GM21576 (cell line): ENCODE measurements around the gene HSPG2.

ENCODE experiments used
- ATAC-seq: cut with Tn5 transposase; IDR thresholded peaks from one replicate; pipeline ENCODE4 v1.9.1; 2021; ENCODE audit warnings: mild to moderate bottlenecking, moderate library complexity; ENCODE audit not compliant: unreplicated experiment

The HSPG2 gene

DNA sequence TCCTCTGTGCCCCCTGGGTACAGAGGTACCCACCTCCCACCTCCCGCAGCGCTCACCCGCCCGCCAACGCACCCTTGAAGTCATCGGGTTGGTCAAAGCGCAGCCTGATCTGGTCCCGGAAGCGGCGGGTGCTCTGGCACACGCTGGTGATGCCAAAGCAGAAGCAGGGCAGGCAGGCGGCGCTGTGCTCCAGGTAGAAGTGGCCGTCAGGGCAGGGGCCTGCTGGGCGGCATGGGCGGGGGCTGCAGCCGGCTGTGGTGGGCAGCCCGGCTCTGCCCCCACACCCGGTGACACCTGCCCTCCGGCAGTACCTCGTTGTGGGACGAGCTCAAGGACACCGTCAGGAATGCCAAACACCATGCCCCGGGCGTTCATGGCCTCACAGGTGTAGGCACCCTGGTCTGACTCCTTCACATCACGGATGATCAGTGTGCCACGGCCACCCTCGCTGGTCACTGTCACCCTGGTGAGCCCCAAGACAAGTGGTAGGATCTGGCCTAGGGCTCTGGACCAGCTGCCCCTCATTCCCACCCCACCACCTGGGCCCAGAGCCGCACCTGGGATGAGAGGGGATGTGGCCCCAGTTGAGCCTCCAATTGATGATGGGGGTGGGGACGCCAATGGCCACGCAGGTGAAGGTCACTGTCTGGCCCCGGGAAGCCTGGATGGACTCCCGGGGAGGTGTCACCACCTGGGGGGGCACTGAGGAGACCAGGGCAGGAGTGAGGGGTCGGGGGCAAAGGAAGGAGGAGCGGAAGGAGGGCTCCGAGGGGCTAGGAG lies 52.5 kb downstream of the HSPG2 start:
- ATAC-seq = no peak

DNA sequence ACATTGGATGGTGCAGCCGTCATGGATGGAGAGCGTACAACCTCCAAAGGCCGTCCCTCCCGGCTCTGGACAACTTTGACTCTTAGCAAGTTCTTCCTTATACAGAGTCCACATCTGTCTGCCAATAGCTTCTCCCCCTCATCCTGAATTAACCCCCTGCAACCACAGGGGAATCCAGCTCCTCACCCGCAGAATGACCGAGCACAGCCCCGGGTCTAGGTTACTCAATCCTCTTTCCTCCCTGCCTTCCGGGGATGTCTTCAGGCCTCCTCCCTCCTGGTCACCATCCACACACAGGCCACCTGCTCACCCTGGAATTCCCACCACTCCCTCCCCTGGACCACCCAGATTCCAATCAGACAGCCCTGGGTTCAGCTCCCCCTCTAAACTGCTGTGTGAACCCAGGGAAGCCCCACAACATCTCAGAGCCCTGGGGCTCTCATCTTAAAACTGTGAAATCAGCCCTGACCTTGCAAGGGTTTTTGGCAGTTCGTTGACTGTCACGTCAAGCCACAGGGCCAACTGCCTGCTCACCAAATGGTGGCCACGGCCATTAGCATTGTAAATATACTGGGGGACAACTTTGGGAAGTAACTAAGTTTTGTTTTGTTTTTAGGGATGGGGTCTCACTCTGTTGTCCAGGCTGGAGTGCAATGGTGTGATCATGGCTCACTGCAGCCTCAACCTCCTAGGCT lies 54.2 kb downstream of the HSPG2 start:
- no peak for ATAC-seq

DNA sequence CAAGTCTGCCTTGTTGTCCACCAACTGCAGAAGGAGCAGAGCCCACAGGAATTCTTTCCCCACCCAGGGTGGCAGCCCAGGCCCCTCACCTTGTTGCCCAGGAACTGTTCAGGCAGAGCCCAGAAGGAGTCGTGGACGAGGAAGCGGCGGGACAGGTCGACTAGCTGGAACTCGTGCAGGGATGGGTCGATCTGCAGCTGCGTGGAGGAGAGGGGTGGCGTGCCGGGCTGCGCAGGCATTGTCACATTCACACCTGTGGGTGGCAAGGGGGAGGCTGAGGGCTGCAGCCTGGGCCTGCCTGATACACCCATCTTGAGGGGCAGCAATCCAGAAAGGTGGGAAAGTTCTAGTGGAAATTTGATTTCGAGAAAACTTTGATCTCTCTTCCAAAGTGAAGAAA lies 55.9 kb downstream of the HSPG2 start:
- no peak for ATAC-seq

DNA sequence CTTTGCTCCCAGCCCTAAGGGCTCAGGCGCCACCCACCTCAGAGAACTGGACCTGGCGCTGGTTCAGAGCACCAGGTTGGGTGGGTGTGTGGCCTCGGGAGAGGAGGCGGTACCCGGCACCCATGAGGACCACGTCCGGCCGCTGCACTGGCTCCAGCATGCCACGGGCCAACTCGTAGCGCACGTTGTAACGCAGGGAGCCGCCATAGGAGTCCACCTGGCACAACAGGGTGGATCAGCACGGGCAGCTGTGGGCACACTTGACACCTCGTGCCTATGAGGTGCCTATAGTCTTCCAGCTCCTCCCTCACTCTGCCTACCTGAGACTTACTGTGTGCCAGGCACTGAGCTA lies 56.5 kb downstream of the HSPG2 start:
- ATAC-seq = no peak

DNA sequence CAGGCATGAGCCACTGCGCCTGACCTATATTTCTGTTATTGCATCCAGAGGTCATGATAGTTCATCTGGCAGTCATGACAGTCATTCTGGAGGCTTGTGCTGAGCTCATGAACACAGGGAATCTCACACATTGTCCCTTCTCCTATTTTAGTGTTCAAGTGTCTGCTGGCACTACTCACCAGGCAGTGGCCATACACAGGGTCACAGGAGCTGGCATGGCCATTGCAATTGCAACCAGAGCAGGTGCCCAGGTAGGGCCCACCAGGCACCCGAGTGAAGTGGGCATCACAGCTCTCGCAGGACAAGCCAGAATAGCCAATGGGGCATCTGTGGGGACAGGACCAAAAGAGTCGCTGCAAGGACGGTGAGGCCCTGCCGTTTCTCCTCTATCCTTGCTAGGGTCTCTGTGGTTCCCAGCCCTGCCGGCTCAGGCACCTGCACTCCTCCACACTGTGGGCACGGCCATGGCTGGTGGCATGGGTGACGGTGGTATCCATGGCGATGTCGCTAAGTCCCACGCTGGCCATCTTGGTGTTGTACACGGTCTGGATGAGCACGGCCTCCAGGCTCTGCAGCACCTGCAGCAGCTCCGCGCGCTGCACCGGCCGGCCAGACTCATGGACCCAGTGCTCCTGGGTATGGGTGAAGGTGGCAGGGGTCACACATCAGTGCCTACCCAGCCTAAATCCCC lies 57.0 kb downstream of the HSPG2 start:
- ATAC-seq = no peak

DNA sequence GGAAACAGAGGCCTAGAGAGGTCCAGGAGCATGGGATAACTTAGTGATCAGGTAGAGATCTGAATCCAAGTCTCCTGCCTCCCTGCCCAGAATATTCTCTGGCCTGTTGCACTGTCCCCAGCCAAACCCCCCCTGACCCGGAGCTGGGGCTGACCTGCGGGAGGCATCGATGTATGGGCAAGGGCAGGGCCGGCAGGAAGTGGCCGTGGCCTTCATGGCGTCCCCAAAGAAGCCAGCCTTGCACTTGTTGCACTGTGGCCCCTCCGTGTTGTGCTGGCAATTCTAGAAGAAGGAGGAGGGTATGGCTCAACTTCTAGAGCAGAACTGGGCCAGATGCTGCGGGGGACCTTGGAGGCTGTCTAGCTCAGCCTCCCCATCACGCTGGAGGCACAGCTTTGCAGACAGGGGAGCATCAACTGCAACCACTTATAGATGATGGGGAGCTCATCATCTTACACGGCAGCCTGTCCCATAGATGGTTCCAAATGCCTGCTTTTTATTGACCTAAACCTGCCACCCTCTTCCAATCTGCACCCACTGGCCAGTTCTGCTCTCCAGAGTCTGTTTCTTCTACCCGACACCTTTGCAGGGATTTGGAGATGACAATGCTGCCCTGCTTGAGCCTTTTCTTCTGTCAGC lies 58.2 kb downstream of the HSPG2 start:
- ATAC-seq = no peak

DNA sequence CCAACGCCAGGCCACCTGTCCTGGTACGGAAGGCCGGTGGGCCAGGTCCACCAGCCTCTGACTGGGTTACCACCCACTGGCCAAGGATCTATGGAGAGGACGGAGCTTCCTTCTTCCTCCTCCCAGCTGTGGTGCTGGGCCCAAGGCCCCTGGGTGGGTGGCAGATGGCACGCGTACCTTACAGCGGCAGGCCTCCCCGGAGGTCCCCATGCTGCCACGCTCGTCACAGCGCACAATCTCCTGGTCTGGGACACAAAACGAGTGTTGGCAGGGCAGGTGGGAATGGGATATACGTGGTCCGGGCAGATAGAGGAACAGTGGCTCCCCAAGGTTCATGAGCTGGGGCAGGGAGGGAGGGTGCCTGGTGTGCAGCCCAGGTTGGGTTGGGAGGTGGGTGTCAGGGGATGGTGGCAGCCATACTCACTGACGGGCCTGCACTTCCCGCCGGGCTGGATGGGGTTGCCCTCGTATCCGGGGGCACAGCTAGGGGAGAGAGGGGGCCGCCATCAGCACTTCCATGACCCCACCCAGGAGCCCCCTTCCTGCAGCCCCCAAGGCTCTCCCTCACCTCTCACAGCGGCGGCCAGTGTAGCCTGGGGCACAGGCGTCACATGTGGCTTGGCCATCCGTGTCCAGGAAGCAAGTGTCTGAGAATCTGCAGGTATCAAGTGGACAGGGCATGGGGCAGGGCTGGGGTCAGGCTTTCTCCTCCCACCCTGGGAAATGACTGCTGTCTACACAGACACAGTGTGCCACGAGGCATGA lies 58.9 kb downstream of the HSPG2 start:
- no peak for ATAC-seq

DNA sequence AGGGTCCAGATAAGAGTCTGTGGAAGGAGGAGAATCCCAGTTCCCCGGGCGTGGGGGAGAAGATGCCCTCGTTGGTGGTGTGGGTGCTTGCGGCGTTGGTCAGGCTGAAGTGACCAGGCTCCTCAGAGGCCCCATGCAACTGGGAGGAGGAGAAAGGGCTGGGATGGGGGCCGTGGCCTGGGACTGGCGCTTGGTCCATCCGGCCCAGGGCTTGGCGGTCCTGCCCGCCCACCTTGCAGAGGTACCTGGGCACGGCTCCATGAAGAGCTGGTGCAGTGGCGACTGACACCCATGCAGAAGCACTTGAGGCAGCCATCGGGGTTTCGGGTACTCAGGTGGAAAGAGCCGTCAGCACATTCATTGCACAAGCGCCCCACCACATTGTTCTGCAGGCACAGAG lies 60.8 kb downstream of the HSPG2 start:
- no peak for ATAC-seq

DNA sequence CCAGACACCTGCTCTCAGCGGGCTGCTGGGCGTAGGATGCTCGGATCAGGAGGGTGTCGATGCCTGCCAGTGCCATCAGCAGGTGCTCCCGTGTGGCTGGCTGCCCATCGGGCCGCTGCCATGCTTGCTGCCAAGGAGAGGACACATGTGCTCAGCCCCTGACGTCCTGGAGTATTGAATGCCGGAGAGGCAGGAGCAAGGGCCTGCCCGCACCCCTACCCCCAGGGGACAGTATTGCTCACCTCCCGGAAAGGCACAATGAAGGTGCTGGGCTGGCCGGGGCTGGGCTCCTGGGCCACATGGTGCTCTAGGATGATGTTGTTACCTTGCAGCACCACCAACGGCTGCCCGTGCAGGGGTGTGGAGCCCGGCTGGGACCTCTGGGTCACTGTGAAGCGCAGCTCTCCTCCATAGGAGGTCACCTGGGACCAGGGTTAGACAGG lies 61.5 kb downstream of the HSPG2 start:
- ATAC-seq = no peak

DNA sequence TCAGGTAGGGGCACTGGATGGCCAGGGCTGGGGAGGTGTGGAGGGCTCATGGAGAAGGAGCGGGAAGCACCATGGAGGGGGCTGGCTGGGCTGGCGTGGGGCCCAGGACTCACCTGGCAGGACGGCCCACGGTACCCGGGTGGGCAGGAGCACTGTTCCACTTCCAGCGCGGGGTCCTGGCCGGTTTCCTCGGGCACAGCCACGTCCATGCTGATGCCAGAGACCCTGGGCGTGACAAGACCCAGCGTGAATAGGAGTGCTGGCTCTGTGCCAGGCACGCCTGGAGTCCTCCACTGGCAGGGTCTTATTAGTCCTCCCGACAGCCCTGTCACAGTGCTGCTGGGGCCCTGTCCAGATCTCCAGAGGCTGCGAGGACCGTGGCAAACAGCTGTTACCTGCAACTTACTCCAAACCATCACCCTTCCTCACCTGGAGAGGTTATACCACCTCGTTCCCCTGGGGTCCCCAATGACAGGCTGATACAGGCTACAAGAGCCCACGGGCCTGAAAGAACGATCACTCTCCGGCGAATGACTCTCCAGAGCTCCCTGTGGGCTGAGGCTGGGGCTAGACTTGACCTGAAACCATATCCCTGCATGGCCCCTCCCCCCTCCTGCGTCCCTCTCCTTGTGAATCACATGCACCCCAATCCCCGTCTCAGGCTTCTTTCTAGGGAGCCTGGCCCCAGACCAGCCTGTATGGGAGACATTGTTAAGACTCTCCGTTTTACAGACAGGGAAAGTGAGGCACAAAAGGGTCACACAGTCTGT lies 62.1 kb downstream of the HSPG2 start:
- ATAC-seq = no peak

DNA sequence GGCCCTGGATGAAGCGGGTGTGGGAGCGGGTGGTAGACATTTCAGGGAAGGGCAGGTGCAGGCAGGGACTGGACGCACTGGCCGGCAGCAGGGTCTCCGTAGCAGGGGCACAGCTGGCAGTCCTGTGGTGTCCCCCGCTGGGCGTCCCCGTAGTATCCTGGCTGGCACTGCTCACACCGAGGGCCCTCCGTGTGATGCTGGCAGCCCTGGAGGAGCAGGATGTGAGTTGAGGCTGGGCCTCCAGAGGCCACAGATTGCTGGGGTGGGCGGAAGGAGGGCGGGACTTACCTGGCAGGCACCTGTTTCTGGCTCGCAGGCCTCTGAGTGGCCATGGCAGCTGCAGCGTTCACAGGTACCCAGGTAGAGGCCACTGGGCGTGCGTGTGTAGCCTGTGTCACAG lies 62.8 kb downstream of the HSPG2 start:
- ATAC-seq = no peak

DNA sequence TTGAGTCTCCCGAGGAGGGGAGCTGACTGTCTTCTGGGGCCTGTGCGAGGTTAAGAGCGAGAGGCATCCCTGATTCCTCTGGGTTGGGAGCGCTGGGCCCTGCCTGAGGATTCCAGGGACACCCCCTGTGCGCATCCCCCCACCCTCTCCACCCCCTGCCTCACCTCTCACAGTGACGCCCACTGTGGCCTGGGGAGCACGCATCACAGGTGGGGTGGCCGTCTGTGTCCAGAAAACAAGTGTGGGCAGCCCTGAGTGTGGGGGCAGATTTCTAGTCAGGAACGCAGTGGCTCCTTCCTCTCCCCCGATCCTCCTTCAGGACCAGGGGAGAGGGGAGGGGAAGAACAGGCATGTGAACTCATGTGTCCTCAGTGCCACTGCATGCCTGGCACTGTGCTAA lies 63.3 kb downstream of the HSPG2 start:
- ATAC-seq = no peak

DNA sequence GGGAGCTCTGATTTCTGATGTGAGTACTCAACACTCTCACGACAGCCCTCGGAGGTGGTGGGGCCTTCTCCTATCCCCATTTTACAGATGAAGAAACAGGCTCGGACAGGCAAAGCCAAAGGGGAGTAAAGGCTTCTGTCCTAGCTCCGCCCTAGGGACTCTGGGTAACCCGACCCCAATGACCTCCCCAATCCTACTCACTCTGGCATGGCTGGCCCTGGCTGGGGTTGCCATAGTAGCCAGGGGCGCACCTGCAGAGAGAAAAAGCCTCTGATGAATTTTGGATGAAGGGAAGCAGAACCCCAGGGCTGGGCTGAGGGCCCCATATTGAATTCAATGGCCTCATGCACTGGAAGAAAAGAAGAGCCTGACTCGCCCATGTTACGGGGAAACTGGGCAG lies 63.9 kb downstream of the HSPG2 start:
- no peak for ATAC-seq

DNA sequence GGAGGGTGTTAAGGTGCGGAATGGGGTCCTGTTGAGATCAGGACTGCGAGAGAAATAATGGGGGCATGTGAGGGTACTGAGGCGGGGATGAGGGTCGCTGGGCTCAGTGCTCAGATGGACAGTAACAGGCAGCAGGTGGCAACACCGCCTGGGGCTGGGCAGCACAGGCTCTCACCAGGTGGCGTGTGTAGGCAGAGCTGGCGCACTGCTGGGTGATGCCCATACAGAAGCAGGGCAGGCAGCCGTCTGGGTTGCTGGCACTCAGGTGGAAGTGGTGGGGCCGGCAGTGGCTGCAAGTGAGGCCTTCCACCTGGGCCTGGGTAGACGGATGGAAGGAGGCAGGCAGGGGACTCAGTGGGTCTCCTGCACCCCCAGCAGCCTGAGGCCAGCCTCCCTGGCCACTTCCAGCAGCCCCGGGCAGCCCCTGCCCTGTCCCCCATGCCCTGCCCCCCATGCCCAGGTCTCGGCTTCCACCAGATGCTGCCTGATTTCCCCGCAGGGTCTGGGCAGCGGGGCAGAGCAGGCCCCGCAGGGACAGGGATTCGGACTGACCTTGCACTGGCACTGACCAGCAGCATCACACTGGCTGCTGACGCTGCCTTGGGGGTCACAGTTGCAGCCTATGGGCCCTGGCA lies 64.5 kb downstream of the HSPG2 start:
- ATAC-seq = no peak

DNA sequence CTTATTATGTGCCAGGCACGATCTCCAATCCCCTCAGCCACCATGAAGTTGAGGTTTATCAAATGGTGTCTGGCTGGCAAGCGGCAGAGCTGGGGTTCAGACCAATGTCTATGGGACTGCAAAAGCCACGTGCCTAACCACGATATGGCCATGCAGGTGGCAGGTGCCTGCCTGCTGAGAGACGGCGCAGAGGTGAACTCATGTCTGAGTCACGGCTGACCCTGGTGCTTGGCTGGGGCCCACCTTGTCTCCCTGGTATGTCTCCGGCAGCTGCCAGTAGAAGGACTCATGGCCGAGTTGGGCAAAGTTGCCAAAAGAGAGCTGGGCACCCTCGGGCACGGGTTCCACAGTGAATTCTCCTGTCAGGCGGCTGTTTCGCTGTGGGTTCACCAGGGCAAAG lies 65.2 kb downstream of the HSPG2 start:
- ATAC-seq = no peak

DNA sequence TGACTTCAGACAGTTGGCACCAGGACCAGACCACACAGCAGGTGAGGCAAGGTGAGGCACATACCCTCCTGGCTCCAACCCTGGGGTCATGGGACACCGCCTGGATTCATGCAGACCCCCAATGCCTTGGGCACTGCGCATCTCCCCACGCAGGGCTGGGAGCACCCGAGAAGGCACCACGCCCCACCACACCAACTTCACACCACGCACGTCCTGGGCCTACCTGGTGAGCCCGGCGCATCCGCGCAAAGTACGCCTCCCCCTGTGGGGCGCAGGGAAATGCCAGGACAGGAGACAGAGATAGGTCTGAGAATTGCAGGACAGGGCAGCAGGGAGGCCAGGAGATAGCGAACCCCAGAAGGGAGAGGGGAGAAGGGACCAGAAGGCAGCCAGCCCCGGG lies 66.5 kb downstream of the HSPG2 start:
- no peak for ATAC-seq

DNA sequence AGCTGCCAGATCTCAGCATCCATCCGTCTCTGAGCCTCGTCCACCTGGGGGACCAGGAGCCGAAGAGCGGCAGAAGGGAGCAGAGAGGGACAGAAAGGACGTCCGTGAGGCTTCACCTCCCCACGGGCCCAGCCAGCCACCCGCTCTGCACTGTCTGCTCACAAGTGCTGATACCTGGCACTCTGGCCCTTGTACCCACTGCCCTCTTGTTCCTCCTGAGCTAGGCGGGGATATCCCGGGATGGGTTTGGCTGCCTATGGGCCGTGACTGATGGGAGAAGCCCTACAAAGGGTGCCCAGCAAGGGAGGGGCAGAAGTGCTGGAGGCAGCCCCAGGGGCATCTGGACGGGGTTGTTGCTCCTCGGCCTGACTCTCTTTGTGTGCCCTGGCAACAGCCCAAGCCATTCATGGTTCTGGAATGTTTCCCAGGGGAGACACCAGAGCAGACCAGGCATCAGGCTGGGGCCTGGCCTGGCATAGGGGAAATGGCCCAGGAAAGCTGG lies 67.4 kb downstream of the HSPG2 start:
- ATAC-seq = no peak

DNA sequence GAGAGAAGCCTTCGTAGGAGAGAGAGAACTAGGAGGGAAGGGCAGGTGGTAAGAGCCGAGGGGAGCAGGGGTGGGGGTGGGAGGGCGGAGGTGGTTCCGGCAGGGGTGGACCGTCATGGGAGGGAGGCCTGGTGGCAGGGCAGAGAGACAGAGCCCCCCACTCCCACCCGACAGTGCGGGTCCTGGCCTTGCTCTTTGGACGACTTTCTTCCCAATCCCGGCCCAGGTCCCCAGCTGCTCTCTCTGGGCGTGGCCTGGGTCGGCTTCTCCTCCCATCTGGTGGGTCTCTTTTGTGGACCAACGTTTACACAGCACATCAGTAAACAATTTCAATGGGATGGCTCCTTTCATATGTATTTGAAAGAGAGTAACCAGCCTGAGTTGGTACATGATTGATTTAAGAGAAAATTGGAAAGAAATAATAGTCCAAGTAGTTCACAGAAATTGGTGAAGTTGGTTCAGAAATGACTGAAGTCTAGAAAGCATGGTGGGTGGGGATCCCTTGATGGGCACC lies 68.1 kb downstream of the HSPG2 start:
- ATAC-seq = no peak

DNA sequence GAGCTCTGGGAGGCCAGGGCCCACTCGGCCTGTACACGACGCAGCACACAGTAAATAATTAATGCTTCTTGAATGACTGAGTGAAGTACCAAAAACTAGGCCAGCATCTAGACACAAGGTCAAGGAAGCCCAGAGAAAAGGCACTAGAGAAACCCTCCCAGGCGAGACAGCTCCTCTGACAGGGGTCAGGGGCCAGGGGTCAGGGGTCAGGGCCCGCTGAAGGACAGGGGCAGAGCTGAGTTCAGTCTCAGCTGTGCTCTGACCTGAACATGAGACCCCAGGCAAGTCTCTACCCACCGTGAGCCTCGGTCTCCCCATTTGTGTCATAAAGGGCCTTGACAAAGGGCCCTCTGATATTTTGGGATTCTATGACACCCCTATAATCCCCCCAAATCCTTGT lies 68.6 kb downstream of the HSPG2 start:
- ATAC-seq = no peak
